GM13977 (cell line): ENCODE measurements around the gene OBP2A.

Experiments used
- DNase-seq: peaks from one replicate; pipeline ENCODE4 v3.0.0; 2012; ENCODE audit warnings: low spot score
- CTCF ChIP-seq: IDR thresholded peaks from 2 replicates; pipeline ENCODE4 v1.5.1; 2012; ENCODE audit warnings: mild to moderate bottlenecking, control low read depth; ENCODE audit not compliant: insufficient read depth; ENCODE audit errors: extremely low read depth, missing control alignments
- in situ Hi-C: fragments of 300-500 bp; cut with MboI; formaldehyde crosslinking; loops from one replicate; pipeline ENCODE4 v1.12.0; 2022; ENCODE audit warnings: low sequenced_read_pairs, low pct_unique_long_range_greater_than_20kb, mixed read lengths, inconsistent platforms; ENCODE audit not compliant: unreplicated experiment

The OBP2A gene

GRCh38 chr9:135562235-135562745 is 16.4 kb downstream of the OBP2A start:
- no peak for DNase-seq
- in situ Hi-C loops: no loop called here
- no peak for TF ChIP-seq CTCF

GRCh38 chr9:135563039-135563476 is 17.1 kb downstream of the OBP2A start:
- DNase-seq: no peak
- in situ Hi-C loops: no loop called here
- no peak for TF ChIP-seq CTCF

GRCh38 chr9:135563858-135564257 is 17.9 kb downstream of the OBP2A start:
- no peak for TF ChIP-seq CTCF
- in situ Hi-C loops: no loop called here
- DNase-seq: no peak

- in situ Hi-C loops: no loop called here
- TF ChIP-seq CTCF: no peak
Measured at GRCh38 chr9:135565141-135565628, 19.3 kb downstream of the OBP2A start.

GRCh38 chr9:135565636-135566035 is 19.7 kb downstream of the OBP2A start:
- no peak for TF ChIP-seq CTCF
- no peak for DNase-seq
- in situ Hi-C loops: no loop called here

More at GRCh38 chr9:135565141-135565628, 19.3 kb downstream of the OBP2A start:
- no peak for DNase-seq

GRCh38 chr9:135566552-135566951 is 20.6 kb downstream of the OBP2A start:
- no peak for TF ChIP-seq CTCF

More at GRCh38 chr9:135566552-135566951, 20.6 kb downstream of the OBP2A start:
- no peak for DNase-seq
- in situ Hi-C loops: no loop called here
